Activated naive CD4-positive, alpha-beta T cell treated with anti-CD3 and anti-CD28 coated beads for 36 hours (primary cell): ENCODE measurements around the gene UST. TPM values are rescaled to one million over a fixed set of nuclear protein-coding genes. Genes with fewer than 3 reads are reported as not detected.
A peak's percentile ranks its signal among the peaks of the same experiment; 100 is the strongest.

Source experiments
- CTCF ChIA-PET: fragments of 350-600 bp; sonication (Branson Sonifier 250); formaldehyde crosslinking; loops from one replicate; lab custom pipeline; 2021; ENCODE audit warnings: antibody characterized with exemption; lab: Charles Lee
- DNase-seq: peaks from one replicate; pipeline ENCODE4 v3.0.0-alpha.2; 2020
- H3K27ac Mint-ChIP-seq: one replicate; pipeline ENCODE4 v1.8.0; 2021; ENCODE audit warnings: mild to moderate bottlenecking, mixed read lengths
- H3K27me3 Mint-ChIP-seq: one replicate; pipeline ENCODE4 v1.8.0; 2021; ENCODE audit warnings: low read depth, mixed read lengths
- H3K36me3 Mint-ChIP-seq: one replicate; pipeline ENCODE4 v1.8.0; 2021; ENCODE audit warnings: low read depth, mixed read lengths
- H3K4me1 Mint-ChIP-seq: one replicate; pipeline ENCODE4 v1.8.0; 2021; ENCODE audit warnings: low read depth, mixed read lengths
- H3K4me3 Mint-ChIP-seq: one replicate; pipeline ENCODE4 v1.8.0; 2021; ENCODE audit warnings: mild to moderate bottlenecking, moderate library complexity, mixed read lengths
- H3K9me3 Mint-ChIP-seq: one replicate; pipeline ENCODE4 v1.8.0; 2021; ENCODE audit warnings: mixed read lengths
- intact Hi-C: fragments of 100-400 bp; cut with micrococcal nuclease; formaldehyde crosslinking; loops from one replicate; pipeline ENCODE4 v1.15.1; 2023
- total RNA-seq, 2 experiments: library from RNA; stranded (reverse); gene quantifications; one replicate each; pipeline ENCODE4 v1.2.3, GENCODE V29; 2021

Gene UST
- total RNA-seq, 2 experiments from 2014 or later: 0.20 to 0.74 TPM

DNA sequence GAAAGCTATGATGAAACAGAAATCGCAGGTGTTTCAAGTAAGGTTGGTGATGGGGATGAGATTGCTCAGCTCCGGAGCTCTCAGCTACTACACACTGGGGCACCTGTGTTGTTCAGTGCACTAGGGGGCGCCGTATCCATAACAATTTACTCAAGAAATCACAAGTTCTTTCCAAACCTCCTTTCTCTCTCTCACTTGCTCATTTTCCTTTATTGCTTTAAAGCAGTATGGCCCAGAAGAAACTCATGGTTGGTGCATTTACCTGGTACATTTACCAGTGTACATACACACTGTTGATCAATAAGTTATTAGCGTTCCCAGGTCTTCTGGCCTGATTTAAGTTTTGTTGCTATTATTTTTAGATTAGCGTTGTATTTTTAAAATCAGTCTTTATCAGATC lies 335.5 kb downstream of the UST start:
- H3K27ac Mint-ChIP-seq: peak overlapping the region; percentile 41
- CTCF ChIA-PET: interaction anchor here (0.6 to 7.8 kb wide), 23 partner anchors 13 to 441 kb away, joined by 3 to 81 read pairs (median 4); no protein-coding TSS in a partner anchor
- H3K4me3 Mint-ChIP-seq: no peak overlapping the region
- H3K27me3 Mint-ChIP-seq: no peaks in the 10 kb centered on the region
- intact Hi-C loops: loop anchor here (1.0 to 2.0 kb wide), 9 partner anchors 53 to 435 kb away; no protein-coding TSS in a partner anchor
- no peaks in the 10 kb centered on the region for H3K36me3 Mint-ChIP-seq
- H3K9me3 Mint-ChIP-seq: no peaks in the 10 kb centered on the region
- H3K4me1 Mint-ChIP-seq: peaks cover 54% of the 10 kb centered on the region
- DNase-seq: peak; percentile 97

DNA sequence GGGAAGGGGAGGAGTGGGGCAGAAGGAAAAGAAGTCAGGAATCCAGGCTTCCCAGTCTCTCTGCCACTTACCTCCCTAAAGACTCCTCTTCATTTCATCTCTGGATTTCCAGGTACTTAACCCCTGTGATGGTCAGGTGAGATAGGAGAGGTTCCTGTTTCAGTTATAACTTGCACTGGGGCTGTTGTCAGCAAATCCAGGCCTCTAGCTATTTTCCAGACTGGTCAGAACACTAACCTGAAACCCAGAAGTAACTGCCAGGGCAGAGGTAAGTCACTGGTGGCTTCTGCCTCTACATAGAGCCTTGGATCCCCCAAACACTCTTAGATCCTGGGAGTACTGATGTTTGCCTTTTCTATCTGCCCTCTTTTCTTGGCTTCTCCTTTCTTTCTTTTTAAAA lies 337.2 kb downstream of the UST start:
- H3K27me3 Mint-ChIP-seq: no peaks in the 10 kb centered on the region
- CTCF ChIA-PET: interaction anchor here (0.6 to 7.8 kb wide), 5 partner anchors 10 to 349 kb away, joined by 3 to 81 read pairs (median 3); no protein-coding TSS in a partner anchor
- no peak for DNase-seq
- no peaks in the 10 kb centered on the region for H3K36me3 Mint-ChIP-seq
- peaks cover 53% of the 10 kb centered on the region for H3K4me1 Mint-ChIP-seq
- H3K27ac Mint-ChIP-seq: peak overlapping the region; percentile 78
- intact Hi-C loops: loop anchor here (2.0 kb wide), 1 partner anchor 127 kb away; no protein-coding TSS in a partner anchor
- no peak overlapping the region for H3K4me3 Mint-ChIP-seq
- H3K9me3 Mint-ChIP-seq: no peaks in the 10 kb centered on the region

DNA sequence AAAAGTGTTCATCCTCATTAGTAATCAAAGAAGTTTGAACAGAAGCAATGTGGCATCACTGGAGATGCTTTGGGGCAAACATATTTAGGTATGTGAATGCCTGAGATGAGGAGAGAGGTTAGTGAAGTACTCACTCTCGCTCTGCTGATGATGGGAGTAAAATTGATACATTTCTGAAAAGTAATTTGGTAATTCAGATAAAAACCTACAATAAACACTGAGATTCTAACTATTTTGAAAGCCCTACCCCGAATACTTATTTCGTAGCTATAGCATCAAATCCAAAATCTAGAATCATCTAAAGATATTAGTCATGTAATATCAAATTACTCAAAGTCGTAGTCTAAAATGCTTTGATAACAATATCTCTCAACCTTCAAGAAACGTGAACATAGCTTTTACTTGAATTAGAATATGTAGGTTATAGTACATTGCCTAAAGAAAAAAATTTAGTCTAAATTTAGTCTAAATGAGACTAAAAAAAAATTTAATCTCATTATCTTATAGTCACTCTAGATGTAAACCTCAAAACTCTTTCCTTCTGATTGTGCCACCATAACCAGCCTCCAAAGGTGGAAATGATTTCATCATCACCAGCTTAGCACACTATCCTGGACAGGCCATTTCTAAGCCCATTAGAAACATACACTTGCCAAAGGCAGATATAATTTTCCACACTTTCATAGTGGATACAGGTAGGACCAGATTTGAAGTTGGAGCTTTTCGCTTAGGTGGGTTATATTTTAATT lies 338.2 kb downstream of the UST start:
- Mint-ChIP-seq H3K9me3 (no peaks in the 10 kb centered on the region), H3K27me3 (no peaks in the 10 kb centered on the region), H3K36me3 (no peaks in the 10 kb centered on the region), H3K4me1 (peaks cover 46% of the 10 kb centered on the region), H3K27ac (peak overlapping the region; percentile 78), H3K4me3 (no peak overlapping the region)
- DNase-seq: no peak
- CTCF ChIA-PET: interaction anchor here (0.6 to 7.8 kb wide), 9 partner anchors 9 to 348 kb away, joined by 3 to 81 read pairs (median 3); no protein-coding TSS in a partner anchor
- intact Hi-C loops: loop anchor here (1.0 to 2.0 kb wide), 2 partner anchors 9 to 126 kb away; no protein-coding TSS in a partner anchor

DNA sequence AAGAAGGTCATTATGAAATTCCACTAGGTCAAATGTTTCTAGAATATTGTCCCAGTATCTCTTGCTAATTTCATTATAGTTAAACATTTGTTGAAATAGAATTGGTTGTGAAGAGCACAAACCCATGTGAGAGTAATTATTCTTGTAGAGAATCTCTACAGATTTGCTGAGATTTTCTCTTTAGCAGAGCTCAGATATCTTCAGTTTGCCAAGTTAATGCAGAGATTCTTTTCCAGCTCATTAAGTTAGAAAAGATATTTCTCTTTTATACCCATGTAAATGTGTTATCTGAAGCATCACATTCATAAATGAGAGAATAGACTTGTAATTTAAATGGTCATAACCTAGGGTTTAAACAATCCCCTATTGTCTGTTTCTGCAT lies 338.7 kb downstream of the UST start:
- DNase-seq: no peak
- intact Hi-C loops: loop anchor here (1.0 to 2.0 kb wide), 2 partner anchors 9 to 125 kb away; no protein-coding TSS in a partner anchor
- Mint-ChIP-seq H3K9me3 (no peaks in the 10 kb centered on the region), H3K4me1 (peaks cover 48% of the 10 kb centered on the region), H3K27ac (no peak overlapping the region), H3K27me3 (no peaks in the 10 kb centered on the region), H3K36me3 (no peaks in the 10 kb centered on the region), H3K4me3 (no peak overlapping the region)
- CTCF ChIA-PET: interaction anchor here (0.8 to 7.8 kb wide), 7 partner anchors 9 to 347 kb away, joined by 3 to 81 read pairs (median 4); no protein-coding TSS in a partner anchor

DNA sequence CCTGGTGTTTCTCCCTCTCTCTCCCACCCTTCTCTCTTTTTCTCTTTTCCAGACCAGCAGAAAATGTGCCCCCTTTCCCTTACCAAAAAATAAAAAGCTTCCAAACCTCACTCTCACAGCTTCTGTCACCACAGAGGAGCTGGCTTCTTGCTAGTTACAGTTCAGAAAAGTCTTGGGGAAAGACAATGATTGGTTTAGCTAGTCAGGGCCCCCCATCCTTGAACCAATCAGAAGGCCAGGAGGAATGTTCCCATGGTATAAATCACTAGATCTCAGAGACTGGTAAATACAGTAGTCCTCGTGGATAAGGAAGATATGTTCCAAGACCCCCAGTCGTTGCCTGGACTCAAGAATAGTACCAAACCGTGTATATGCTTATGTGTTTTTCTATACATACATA lies 339.5 kb downstream of the UST start:
- no peaks in the 10 kb centered on the region for H3K36me3 Mint-ChIP-seq
- DNase-seq: no peak
- no peak overlapping the region for H3K27ac Mint-ChIP-seq
- H3K4me3 Mint-ChIP-seq: no peak overlapping the region
- H3K4me1 Mint-ChIP-seq: peaks cover 45% of the 10 kb centered on the region
- no peaks in the 10 kb centered on the region for H3K9me3 Mint-ChIP-seq
- intact Hi-C loops: no loop called here
- CTCF ChIA-PET: interaction anchor here (1.4 to 7.8 kb wide), 4 partner anchors 10 to 346 kb away, joined by 3 to 81 read pairs (median 6); no protein-coding TSS in a partner anchor
- no peaks in the 10 kb centered on the region for H3K27me3 Mint-ChIP-seq

DNA sequence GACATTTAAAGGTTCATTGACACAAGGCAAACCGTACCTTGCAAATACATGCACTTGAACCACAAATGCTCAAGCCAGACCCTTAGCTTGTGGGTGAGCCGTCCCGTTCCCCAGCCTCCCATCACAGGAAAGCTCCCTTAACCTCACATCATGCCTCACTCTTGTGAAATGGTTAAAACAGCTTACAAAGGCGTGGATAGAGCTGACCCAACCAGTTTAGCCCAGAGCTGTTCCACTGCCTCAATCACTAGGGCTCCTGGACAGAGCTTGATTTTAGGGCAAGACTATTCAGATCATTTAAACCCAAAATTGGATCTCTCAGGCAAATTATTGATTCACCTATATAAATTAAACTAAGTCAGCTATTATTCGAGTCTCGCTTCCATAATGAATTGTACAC lies 341.1 kb downstream of the UST start:
- H3K27ac Mint-ChIP-seq: no peak overlapping the region
- no peak for DNase-seq
- H3K27me3 Mint-ChIP-seq: no peaks in the 10 kb centered on the region
- intact Hi-C loops: no loop called here
- H3K9me3 Mint-ChIP-seq: no peaks in the 10 kb centered on the region
- CTCF ChIA-PET: interaction anchor here (0.6 to 7.8 kb wide), 8 partner anchors 58 to 428 kb away, joined by 3 to 81 read pairs (median 4); no protein-coding TSS in a partner anchor
- H3K4me3 Mint-ChIP-seq: no peak overlapping the region
- no peaks in the 10 kb centered on the region for H3K36me3 Mint-ChIP-seq
- H3K4me1 Mint-ChIP-seq: peaks cover 37% of the 10 kb centered on the region

DNA sequence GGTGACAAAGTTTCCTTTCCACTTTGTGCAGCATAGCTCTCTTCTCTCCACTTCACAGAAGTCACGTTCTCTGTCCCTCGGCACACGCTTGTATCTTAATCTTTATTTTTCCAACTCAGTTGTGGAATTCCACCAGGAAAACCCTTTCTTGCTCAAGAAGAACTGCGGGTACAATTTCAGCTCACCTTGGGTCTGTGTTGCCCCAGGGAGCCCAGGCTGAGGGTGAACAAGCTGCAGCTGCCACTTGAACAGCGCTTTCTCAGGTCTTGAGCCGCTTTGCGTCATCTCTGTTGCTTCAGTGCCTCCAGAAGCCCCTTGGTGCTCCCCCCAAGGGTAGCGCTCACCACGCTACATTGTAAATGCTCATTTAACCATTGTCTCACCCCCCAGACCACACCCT lies 341.5 kb downstream of the UST start:
- no peaks in the 10 kb centered on the region for H3K27me3 Mint-ChIP-seq
- no peak overlapping the region for H3K4me3 Mint-ChIP-seq
- H3K27ac Mint-ChIP-seq: no peak overlapping the region
- H3K4me1 Mint-ChIP-seq: peaks cover 38% of the 10 kb centered on the region
- H3K36me3 Mint-ChIP-seq: no peaks in the 10 kb centered on the region
- no peaks in the 10 kb centered on the region for H3K9me3 Mint-ChIP-seq
- CTCF ChIA-PET: interaction anchor here (0.6 to 7.8 kb wide), 6 partner anchors 59 to 427 kb away, joined by 3 to 81 read pairs (median 4); no protein-coding TSS in a partner anchor
- no peak for DNase-seq
- intact Hi-C loops: no loop called here

DNA sequence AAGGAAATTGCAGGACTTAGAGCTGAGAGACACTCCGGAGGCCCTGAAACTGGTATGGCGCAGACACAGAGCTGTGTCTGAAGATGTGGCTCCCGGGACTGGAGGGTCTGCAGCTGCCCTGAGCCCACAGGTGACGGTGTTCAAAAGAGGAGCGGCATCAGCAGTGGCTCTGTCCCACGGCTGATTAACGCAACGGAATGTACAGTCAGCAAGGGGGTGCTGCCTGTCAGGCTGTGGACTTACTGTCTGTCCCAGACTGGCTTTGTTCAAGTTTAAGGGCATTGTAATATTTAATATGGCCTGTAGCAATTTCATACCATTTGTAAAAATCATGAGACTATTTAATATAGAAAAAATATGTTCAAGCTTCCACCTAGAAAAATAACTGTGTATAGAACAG lies 342.7 kb downstream of the UST start:
- H3K36me3 Mint-ChIP-seq: no peaks in the 10 kb centered on the region
- intact Hi-C loops: no loop called here

DNA sequence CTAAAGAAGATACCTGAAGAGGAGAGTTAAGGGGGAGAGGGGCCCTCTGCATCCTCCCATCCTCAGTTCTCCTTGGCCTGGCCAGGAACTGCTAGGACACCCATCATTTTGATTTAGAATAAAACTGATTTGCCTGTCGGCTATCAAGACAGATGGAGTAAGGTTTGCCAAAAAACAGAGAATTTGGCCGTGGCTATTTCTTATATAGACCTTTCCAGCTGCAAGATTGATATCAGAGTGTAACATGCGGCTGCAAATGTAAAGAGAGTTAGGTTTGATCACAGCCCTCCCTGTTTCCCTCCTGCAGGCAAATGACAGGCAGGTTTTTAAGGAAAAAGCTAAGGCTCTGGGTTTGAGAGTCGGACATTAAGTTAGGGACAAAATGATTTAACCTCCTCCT lies 344.1 kb downstream of the UST start:
- no peak overlapping the region for H3K27ac Mint-ChIP-seq
- CTCF ChIA-PET: interaction anchor here (0.6 to 1.2 kb wide), 3 partner anchors 99 to 302 kb away, joined by 3 read pairs; no protein-coding TSS in a partner anchor
- intact Hi-C loops: no loop called here

More for the DNA sequence above, 342.7 kb downstream of the UST start:
- Mint-ChIP-seq H3K27ac (no peak overlapping the region), H3K9me3 (no peaks in the 10 kb centered on the region), H3K4me1 (peaks cover 38% of the 10 kb centered on the region), H3K27me3 (no peaks in the 10 kb centered on the region), H3K4me3 (no peak overlapping the region)
- peak; percentile 35 for DNase-seq
- CTCF ChIA-PET: interaction anchor here (0.7 to 7.8 kb wide), 4 partner anchors 57 to 343 kb away, joined by 3 to 81 read pairs (median 4); no protein-coding TSS in a partner anchor

DNA sequence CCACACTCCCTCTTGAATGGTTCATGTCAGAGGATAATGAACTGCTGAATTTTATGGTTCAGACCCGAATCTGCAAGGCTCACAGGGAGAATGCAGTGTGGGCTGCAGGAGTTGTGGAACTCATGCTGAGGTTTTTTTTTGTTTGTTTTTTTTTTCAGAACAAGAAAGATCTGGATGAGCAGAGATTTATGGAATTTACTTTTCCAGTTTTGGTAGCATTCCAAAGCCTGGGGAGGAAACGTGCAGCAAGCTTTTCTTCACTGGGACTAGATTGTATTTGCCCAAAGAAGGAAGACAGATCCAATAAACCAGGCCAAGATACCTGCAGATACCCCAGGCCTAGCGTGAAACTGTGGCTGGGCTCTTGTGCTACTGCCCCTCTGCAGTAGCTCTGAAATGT lies 346.8 kb downstream of the UST start:
- Mint-ChIP-seq H3K9me3 (peaks cover 13% of the 10 kb centered on the region), H3K36me3 (peaks cover 14% of the 10 kb centered on the region), H3K4me1 (peaks cover 40% of the 10 kb centered on the region), H3K27ac (peak overlapping the region; percentile 80), H3K27me3 (no peaks in the 10 kb centered on the region), H3K4me3 (no peak overlapping the region)
- no peak for DNase-seq
- intact Hi-C loops: loop anchor here (1.0 to 2.0 kb wide), 4 partner anchors 8 to 141 kb away; no protein-coding TSS in a partner anchor
- CTCF ChIA-PET: interaction anchor here (1.1 to 3.3 kb wide), 5 partner anchors 9 to 338 kb away, joined by 3 to 15 read pairs (median 5); no protein-coding TSS in a partner anchor

More for the DNA sequence above, 344.1 kb downstream of the UST start:
- Mint-ChIP-seq H3K9me3 (no peaks in the 10 kb centered on the region), H3K4me3 (no peak overlapping the region), H3K36me3 (no peaks in the 10 kb centered on the region), H3K27me3 (no peaks in the 10 kb centered on the region), H3K4me1 (peaks cover 40% of the 10 kb centered on the region)
- DNase-seq: no peak

DNA sequence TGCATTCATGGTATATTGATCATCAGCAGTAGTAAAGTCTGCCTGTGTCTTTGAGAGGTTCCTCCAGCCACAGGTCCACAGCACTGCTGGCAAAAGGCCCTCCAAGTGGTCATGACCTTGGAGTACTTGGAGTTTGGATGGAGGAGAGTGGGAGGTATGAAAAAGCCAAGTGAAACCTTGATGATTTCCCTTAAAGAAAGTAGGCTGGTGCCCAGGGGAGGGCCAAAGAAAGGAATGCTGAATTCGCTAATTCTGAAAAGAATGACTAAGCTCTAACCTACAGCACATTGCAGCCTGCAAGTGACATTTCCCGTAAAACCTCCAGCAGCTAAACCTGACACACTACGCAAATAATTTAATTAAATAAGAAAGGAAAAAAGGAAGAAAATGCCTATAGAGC lies 347.3 kb downstream of the UST start:
- H3K27ac Mint-ChIP-seq: peak overlapping the region; percentile 80
- DNase-seq: peak; percentile 31
- intact Hi-C loops: loop anchor here (1.0 to 2.0 kb wide), 4 partner anchors 9 to 141 kb away; no protein-coding TSS in a partner anchor
- no peak overlapping the region for H3K4me3 Mint-ChIP-seq
- peaks cover 18% of the 10 kb centered on the region for H3K9me3 Mint-ChIP-seq
- H3K27me3 Mint-ChIP-seq: no peaks in the 10 kb centered on the region
- H3K36me3 Mint-ChIP-seq: peaks cover 19% of the 10 kb centered on the region
- CTCF ChIA-PET: interaction anchor here (1.1 to 3.3 kb wide), 8 partner anchors 9 to 338 kb away, joined by 3 to 15 read pairs (median 4); no protein-coding TSS in a partner anchor
- peaks cover 40% of the 10 kb centered on the region for H3K4me1 Mint-ChIP-seq

DNA sequence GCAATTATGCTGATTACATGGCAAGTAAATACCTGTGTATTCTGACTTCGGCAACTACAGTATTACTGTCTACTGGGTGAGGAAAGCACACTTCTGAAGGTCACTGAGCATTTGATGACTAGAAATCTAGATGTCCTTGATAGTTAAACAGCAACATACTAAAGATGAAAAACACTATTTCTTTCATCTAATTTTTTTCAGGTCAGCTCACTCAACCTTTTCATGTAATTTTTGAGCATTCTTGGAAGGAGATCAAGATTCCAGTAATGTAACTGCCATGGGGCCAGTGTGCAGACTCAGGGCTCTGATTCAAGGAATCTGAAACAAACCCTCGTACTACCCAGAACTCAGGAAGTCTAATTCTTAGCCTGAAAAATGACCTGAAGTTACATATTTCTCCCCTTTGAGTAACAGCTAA lies 348.1 kb downstream of the UST start:
- peak overlapping the region; percentile 28 for H3K4me3 Mint-ChIP-seq
- peak; percentile 45 for DNase-seq

More for the DNA sequence above, 348.1 kb downstream of the UST start:
- Mint-ChIP-seq H3K4me1 (peaks cover 40% of the 10 kb centered on the region), H3K9me3 (peaks cover 23% of the 10 kb centered on the region), H3K27ac (peak overlapping the region; percentile 80), H3K27me3 (no peaks in the 10 kb centered on the region), H3K36me3 (peaks cover 22% of the 10 kb centered on the region)
- intact Hi-C loops: loop anchor here (1.0 to 2.0 kb wide), 5 partner anchors 10 to 140 kb away; no protein-coding TSS in a partner anchor
- CTCF ChIA-PET: interaction anchor here (0.8 to 3.3 kb wide), 10 partner anchors 10 to 337 kb away, joined by 3 to 15 read pairs (median 3); no protein-coding TSS in a partner anchor
